Breast epithelium (tissue), 4 donors: Measurements from ENCODE around the gene NRG3. TPM values are rescaled to one million over a fixed set of nuclear protein-coding genes. Genes with fewer than 3 reads are reported as not detected.

ENCODE experiments used
- DNase-seq, 2 donors: peaks; one replicate each; pipeline ENCODE4 v3.0.0-alpha.2; 2019; ENCODE audit warnings: low spot score in 2 of 2
- H3K27ac ChIP-seq, 2 donors: fragments of 200-600 bp; sonication (generic) in 1 of 2; one replicate each; pipeline ENCODE4 v1.5.1; 2016 to 2019; ENCODE audit warnings: mild to moderate bottlenecking in 1 of 2
- H3K27me3 ChIP-seq, 2 donors: fragments of 200-600 bp; sonication (generic) in 1 of 2; one replicate each; pipeline versions ENCODE4 v1.5.1 to v1.6.0; 2017 to 2019; ENCODE audit warnings: control low read depth in 1 of 2, mild to moderate bottlenecking in 1 of 2
- H3K36me3 ChIP-seq: fragments of 200-600 bp; one replicate; pipeline ENCODE4 v1.5.1; 2019
- H3K4me1 ChIP-seq, 2 donors: fragments of 200-600 bp; sonication (generic); one replicate each; pipeline ENCODE4 v1.5.1; 2016 to 2019; ENCODE audit warnings: control low read depth in 1 of 2
- H3K4me3 ChIP-seq, 3 donors: fragments of 200-600 bp; sonication (generic); 1 replicate in 2 of 3; 2 replicates in 1 of 3; pipeline ENCODE4 v1.5.1; 2016 to 2019; ENCODE audit warnings: mild to moderate bottlenecking in 3 of 3, moderate library complexity in 2 of 3
- H3K9me3 ChIP-seq, 2 donors: fragments of 200-600 bp; sonication (generic) in 1 of 2; one replicate each; pipeline ENCODE4 v1.5.1; 2016 to 2019; ENCODE audit warnings: control low read depth in 1 of 2
- POLR2A ChIP-seq: fragments of 450-650 bp; IDR thresholded peaks from one replicate; pipeline ENCODE4 v1.6.1; 2016; ENCODE audit warnings: antibody characterized with exemption, mild to moderate bottlenecking, moderate library complexity
- POLR2AphosphoS5 ChIP-seq, 3 donors: sonication (generic); formaldehyde crosslinking; IDR thresholded peaks; one replicate each; pipeline ENCODE4 v1.6.1; 2017; ENCODE audit warnings: antibody characterized with exemption in 3 of 3
- intact Hi-C: fragments of 100-400 bp; cut with DNase I; formaldehyde crosslinking; loops from one replicate; pipeline ENCODE4 v1.15.1; 2023; ENCODE audit warnings: low total_unique reads
- total RNA-seq, 3 donors: library from RNA; depleted of rRNA; stranded (reverse); fragments of >200 nt; gene quantifications; one replicate each; pipeline ENCODE4 v1.1.0, GENCODE V29; 2016
- TF ChIP-seq, protein P1 (sequence below), 3 donors: fragments of 450-650 bp; IDR thresholded peaks; one replicate each; pipeline ENCODE4 v1.5.1; 2016 to 2017; ENCODE audit warnings: antibody characterized with exemption in 3 of 3, mild to moderate bottlenecking in 3 of 3, moderate library complexity in 3 of 3

Gene NRG3
- total RNA-seq, 3 donors from 2014 or later = 0.16 to 0.88 (median 0.33) TPM

DNA sequence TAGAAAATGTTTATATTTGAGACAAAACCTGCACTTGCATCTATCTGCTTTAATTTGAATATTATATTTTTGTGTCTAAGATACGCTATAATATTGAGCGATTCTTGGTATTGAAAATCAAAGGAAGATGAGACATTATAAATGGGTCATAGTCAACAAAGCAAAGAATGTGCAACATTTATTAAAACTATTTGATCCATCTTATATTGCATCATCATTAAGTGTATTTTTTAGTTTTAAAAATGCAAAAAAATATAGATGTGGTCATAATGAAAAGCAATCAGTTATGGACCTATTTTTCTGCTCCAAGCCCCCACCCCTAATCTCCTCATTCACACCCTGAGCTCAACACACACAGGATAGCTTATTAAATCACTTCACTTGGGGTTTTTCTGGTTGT, 847.3 kb downstream of the NRG3 start:
- Histone ChIP-seq H3K36me3 (no peaks in the 10 kb centered on the region), H3K4me1 (no peaks in the 10 kb centered on the region), H3K27ac (no peak overlapping the region), H3K27me3 (no peaks in the 10 kb centered on the region), H3K4me3 (no peak overlapping the region), H3K9me3 (peaks cover 2 to 3% of the 10 kb centered on the region in 2 donors)
- intact Hi-C loops = no loop called here
- TF ChIP-seq, protein P1, sequence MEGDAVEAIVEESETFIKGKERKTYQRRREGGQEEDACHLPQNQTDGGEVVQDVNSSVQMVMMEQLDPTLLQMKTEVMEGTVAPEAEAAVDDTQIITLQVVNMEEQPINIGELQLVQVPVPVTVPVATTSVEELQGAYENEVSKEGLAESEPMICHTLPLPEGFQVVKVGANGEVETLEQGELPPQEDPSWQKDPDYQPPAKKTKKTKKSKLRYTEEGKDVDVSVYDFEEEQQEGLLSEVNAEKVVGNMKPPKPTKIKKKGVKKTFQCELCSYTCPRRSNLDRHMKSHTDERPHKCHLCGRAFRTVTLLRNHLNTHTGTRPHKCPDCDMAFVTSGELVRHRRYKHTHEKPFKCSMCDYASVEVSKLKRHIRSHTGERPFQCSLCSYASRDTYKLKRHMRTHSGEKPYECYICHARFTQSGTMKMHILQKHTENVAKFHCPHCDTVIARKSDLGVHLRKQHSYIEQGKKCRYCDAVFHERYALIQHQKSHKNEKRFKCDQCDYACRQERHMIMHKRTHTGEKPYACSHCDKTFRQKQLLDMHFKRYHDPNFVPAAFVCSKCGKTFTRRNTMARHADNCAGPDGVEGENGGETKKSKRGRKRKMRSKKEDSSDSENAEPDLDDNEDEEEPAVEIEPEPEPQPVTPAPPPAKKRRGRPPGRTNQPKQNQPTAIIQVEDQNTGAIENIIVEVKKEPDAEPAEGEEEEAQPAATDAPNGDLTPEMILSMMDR (IDR thresholded peaks at IDR 0.05) = no peak
- no peak for TF ChIP-seq POLR2A
- TF ChIP-seq POLR2AphosphoS5 (IDR thresholded peaks at IDR 0.05) = no peak
- DNase-seq = no peak

DNA sequence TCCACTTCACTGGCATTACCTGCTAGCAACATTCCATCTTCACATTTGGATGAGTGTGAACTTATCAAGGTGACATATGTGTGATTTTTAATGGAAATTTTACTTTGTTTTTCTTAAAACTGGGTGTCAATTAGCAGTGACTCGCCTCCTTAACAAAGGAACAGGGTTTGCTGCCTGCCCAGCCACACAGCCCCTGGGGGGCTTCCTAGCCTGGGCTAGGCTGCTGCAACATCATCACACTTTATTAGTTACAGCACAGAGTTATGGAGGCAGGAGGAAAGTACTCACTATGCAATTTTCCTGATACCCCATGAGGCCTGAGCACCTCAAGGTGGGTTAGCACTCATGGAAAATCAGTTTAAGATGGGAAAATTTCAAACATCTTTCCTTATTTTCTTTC, 861.3 kb downstream of the NRG3 start:
- Histone ChIP-seq H3K4me3 (no peak overlapping the region), H3K9me3 (no peaks in the 10 kb centered on the region), H3K4me1 (no peaks in the 10 kb centered on the region), H3K27me3 (no peaks in the 10 kb centered on the region), H3K27ac (no peak overlapping the region), H3K36me3 (no peaks in the 10 kb centered on the region)
- DNase-seq = no peak
- intact Hi-C loops = no loop called here
- TF ChIP-seq POLR2A (no peak), POLR2AphosphoS5 (IDR thresholded peaks at IDR 0.05) (no peak)
- TF ChIP-seq, protein P1 (IDR thresholded peaks at IDR 0.05) = no peak

DNA sequence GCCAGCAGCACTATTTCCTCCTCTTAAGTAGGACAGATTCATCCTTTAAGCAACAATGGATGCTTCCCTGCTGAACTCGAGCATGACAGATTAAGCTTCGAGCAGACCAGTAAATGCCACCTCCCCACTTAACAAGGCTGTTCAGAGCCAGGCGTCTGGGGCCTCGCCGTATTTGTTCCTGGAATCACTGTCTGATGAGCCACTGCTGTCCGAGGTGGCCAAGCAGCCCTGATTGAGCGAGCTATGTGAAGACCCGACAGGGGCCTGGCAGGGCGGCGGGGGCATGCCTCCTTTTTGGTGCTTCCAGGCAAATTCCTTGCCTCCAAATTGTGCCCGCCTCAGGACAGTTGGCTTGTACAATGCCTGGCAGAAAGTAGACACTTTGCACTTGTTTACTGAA, 862.6 kb downstream of the NRG3 start:
- no peak for DNase-seq
- no peaks in the 10 kb centered on the region for H3K36me3 ChIP-seq
- H3K4me3 ChIP-seq = no peak overlapping the region
- no peaks in the 10 kb centered on the region for H3K27me3 ChIP-seq
- H3K27ac ChIP-seq = no peak overlapping the region
- TF ChIP-seq, protein P1 (IDR thresholded peaks at IDR 0.05) = no peak
- TF ChIP-seq POLR2AphosphoS5 (IDR thresholded peaks at IDR 0.05) (no peak), POLR2A (no peak)
- no peaks in the 10 kb centered on the region for H3K9me3 ChIP-seq
- intact Hi-C loops = no loop called here
- no peaks in the 10 kb centered on the region for H3K4me1 ChIP-seq

DNA sequence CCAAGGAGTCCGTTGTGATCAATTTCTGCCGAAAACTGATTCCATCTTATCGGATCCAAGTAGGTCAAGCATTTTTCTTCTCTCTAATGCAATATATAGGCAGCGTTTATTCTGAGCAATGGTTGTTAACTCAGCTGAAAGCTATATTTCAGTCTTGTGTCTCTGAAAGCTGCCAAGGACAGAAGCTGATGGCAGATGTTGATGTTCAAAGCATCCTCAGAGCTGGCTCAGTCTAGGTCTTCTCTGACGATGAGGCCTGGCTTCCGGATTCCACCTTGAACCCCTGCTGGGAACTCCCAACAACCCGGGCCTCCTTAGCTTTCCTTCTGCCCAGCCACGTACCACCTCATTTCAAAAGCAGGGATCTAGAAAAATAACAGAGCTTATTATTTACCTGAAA, 863.6 kb downstream of the NRG3 start:
- no peak overlapping the region for H3K4me3 ChIP-seq
- no peak for DNase-seq
- H3K27ac ChIP-seq = no peak overlapping the region
- no peaks in the 10 kb centered on the region for H3K36me3 ChIP-seq
- H3K9me3 ChIP-seq = no peaks in the 10 kb centered on the region
- H3K4me1 ChIP-seq = no peaks in the 10 kb centered on the region
- intact Hi-C loops = no loop called here
- no peak for TF ChIP-seq POLR2A
- TF ChIP-seq, protein P1 (IDR thresholded peaks at IDR 0.05) = no peak
- TF ChIP-seq POLR2AphosphoS5 (IDR thresholded peaks at IDR 0.05) = no peak
- no peaks in the 10 kb centered on the region for H3K27me3 ChIP-seq

DNA sequence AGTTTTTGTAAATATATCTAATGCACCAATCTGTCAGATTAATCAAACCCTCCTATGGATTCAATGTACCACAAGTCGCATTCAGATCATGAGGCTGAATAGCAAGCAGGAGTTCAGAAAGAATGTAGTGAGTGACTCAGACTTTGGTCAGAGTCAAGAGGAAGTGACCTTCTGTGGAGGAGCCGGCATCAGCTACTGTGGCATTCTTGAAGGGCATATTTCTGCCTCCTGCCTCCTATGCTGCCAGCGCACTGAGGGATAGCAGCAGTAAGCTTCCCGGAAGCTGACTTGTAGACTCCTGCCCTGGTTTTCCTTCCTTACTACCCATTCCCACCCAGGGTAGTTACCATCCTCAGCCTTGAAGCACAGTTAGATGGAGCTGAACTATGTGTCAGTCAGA, 867.5 kb downstream of the NRG3 start:
- no peaks in the 10 kb centered on the region for H3K4me1 ChIP-seq
- H3K27me3 ChIP-seq = no peaks in the 10 kb centered on the region
- DNase-seq = no peak
- H3K4me3 ChIP-seq = no peak overlapping the region
- H3K27ac ChIP-seq = no peak overlapping the region
- H3K9me3 ChIP-seq = no peaks in the 10 kb centered on the region
- no peak for TF ChIP-seq POLR2A
- TF ChIP-seq, protein P1 (IDR thresholded peaks at IDR 0.05) = no peak
- TF ChIP-seq POLR2AphosphoS5 (IDR thresholded peaks at IDR 0.05) = no peak
- intact Hi-C loops = no loop called here
- H3K36me3 ChIP-seq = no peaks in the 10 kb centered on the region
